GM21423 (cell line): ENCODE measurements around the gene HBEGF.

Experiments
- ATAC-seq: cut with Tn5 transposase; IDR thresholded peaks from one replicate; pipeline ENCODE4 v1.9.1; 2021; ENCODE audit warnings: mild to moderate bottlenecking, moderate library complexity; ENCODE audit not compliant: unreplicated experiment

The HBEGF gene

GRCh38 chr5:140305471-140305870 is 40.9 kb downstream of the HBEGF start:
- no peak for ATAC-seq

- no peak for ATAC-seq
These were observed 42.4 kb downstream of the HBEGF start for GRCh38 chr5:140303966-140304365.

GRCh38 chr5:140302786-140303639 is 43.4 kb downstream of the HBEGF start, which contains the start of gene PFDN1:
PFDN1 (minus strand) TSS chr5:140303101; CDS start chr5:140303073, 28 bp downstream.
- peak; percentile 95 for ATAC-seq

DNA sequence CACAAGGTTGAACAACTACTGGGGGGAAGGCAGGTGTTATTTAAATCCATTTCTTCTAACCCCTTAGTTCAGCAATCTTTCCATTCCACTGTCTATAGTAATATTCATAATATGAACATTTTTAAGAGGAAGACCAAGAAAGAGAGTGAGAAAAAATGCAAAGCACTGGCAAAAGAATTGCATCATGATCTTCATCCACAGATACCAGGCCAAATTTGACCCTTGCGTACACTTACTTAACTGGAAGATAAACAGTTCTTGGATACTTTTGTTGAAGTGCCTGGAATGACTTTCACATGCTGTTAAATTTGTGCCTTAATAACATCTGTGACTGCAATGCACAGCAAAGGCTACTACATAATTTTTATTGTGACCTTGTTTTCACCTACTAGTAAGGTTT is 45.3 kb downstream of the HBEGF start:
- ATAC-seq: no peak

DNA sequence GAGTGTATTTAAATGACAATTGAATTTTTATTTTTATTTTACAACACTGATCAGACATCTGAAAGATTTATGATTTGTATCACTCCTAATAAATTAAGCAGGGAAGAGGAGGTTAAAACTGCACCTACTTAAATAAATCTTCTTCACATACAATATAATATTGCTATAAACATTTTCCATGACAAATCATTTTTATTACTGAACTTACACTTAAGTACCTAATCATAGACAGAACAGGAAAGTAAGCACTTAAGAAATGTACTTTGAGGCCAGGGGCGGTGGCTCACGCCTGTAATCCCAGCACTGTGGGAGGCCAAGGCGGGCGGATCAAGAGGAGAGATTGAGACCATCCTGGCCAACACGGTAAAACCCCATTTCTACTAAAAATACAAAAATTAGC is 47.3 kb downstream of the HBEGF start:
- no peak for ATAC-seq

GRCh38 chr5:140298183-140298601 is 48.2 kb downstream of the HBEGF start:
- no peak for ATAC-seq

- ATAC-seq: no peak
These were observed 49.1 kb downstream of the HBEGF start for GRCh38 chr5:140297283-140297682.

- ATAC-seq: no peak
These were observed 50.1 kb downstream of the HBEGF start for GRCh38 chr5:140296289-140296688.

GRCh38 chr5:140295414-140295813 is 51.0 kb downstream of the HBEGF start:
- ATAC-seq: no peak

- ATAC-seq: no peak
These were observed 51.6 kb downstream of the HBEGF start for GRCh38 chr5:140294753-140295152.

DNA sequence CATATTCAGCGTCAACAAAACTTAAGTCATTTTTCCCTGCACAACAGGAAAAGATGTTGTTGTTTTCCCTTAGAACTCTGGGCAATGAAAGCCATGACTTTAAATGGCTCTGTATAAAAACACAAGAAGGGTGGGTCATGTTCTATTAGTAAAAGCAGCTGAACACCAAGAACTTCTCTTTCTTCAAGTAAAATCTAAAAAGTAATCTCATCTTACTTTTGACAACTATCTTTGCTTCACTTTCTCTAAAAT is 52.6 kb downstream of the HBEGF start:
- no peak for ATAC-seq

GRCh38 chr5:140293091-140293848 is 53.1 kb downstream of the HBEGF start:
- no peak for ATAC-seq

- ATAC-seq: no peak
These were observed 54.0 kb downstream of the HBEGF start for GRCh38 chr5:140292212-140293036.

DNA sequence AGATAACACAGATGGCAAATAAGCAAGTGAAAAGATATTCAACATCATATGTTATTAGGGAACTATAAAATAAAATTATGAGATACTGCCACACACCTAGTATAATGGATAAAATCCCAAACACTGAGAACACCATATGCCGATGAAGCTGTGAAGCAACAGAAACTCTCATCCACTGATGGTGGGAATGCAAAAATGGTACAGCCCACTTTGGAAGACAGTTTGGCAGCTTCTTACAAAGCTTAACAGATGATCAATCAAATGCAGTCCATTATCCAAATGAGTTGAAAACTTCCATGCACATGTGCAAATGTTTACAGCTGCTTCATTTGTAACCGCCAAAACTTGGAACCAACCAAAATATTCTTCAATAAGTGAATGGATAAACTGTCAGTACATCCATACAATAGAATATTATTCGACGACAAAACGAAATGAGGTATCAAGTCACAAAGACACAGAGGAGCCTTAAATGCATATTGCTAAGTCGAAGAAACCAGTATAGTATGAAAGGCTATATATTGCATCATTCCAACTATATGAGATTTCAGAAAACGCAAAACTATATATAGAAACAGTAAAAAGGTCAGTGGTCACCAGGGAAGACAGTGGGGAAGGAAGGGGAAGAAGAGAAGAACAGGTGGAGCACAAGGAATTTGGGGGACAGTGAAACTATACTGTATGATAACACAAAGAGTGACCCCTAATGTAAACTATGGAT is 58.4 kb downstream of the HBEGF start:
- no peak for ATAC-seq

- ATAC-seq: no peak
These were observed 60.0 kb downstream of the HBEGF start for GRCh38 chr5:140286424-140286823.

DNA sequence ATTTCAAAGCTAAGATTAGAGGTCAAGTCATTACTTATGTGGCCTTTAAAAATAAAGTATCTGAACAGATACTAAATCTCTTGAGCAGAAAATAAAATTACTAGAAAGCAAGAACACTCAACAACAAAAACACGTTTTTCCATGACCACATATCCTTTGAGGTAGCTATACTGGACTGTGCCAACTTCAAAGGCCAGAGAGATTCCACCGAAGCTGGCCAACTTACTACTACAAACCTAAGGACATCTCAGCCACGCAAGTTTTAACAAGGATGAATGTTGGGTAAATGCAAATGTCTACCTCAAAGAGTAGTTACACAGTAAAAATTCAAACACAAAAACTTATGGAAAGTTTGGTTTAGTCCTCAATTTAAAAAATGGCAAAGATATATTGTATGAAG is 62.4 kb downstream of the HBEGF start:
- no peak for ATAC-seq
